Skin epidermis (tissue), 12 donors: Measurements from ENCODE around the gene SNAP29.
"Not testable (repeated sequence)": the region's sequence is repeated elsewhere in the genome, so short reads cannot be mapped to it uniquely, and the experiment has no call there.

Experiments
- H3K27ac ChIP-seq, 21 experiments: fragments of 200-600 bp; sonication (generic) in 11 of 21; one replicate each; pipeline ENCODE4 v1.5.0; 2020; ENCODE audit warnings: mild to moderate bottlenecking in 3 of 21, inconsistent platforms in 2 of 21, moderate library complexity in 2 of 21
- H3K4me3 ChIP-seq, 7 experiments: fragments of 200-600 bp; sonication (generic) in 2 of 7; one replicate each; pipeline ENCODE4 v1.5.0; 2020; ENCODE audit warnings: inconsistent platforms in 2 of 7, mild to moderate bottlenecking in 2 of 7, moderate library complexity in 1 of 7

Gene SNAP29

DNA sequence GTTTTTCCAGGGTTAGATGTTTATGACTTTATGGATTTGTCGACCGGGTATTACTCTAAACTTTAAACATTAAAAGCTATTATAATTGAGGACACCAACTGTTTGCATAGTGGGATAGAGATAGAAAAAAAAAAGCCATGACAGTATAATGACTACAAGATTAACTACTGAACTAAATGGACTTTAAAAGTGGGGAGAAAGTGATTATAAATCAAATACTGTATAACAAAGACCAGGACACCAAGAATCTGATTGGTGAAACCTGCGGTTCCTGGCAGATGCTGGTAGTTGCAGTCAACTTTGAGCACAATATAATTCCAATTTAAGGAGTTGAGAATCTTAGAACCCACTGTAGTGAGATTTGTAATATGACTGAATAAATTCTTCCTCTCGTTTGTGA is 60.9 kb downstream of the SNAP29 start:
- H3K27ac ChIP-seq: peak overlapping the region in 9 of 21 experiments; percentile 14 to 98 (median 94)
- peak overlapping the region; percentile 52 to 100 (median 93) for H3K4me3 ChIP-seq

- Histone ChIP-seq H3K27ac (peak overlapping the region in 5 of 21 experiments; percentile 9 to 95 (median 49)), H3K4me3 (peak overlapping the region in 6 of 7 experiments; percentile 52 to 100 (median 95))
These were observed 62.0 kb downstream of the SNAP29 start for GRCh38 chr22:20920881-20921203.

- no peak overlapping the region for H3K4me3 ChIP-seq
- H3K27ac ChIP-seq: no peak overlapping the region
These were observed 63.4 kb downstream of the SNAP29 start for GRCh38 chr22:20922141-20922751.

GRCh38 chr22:20926243-20926642 is 67.4 kb downstream of the SNAP29 start:
- no peak overlapping the region for H3K4me3 ChIP-seq
- no peak overlapping the region for H3K27ac ChIP-seq

- no peak overlapping the region for H3K27ac ChIP-seq
- no peak overlapping the region for H3K4me3 ChIP-seq
These were observed 69.2 kb downstream of the SNAP29 start for GRCh38 chr22:20927940-20928572.

DNA sequence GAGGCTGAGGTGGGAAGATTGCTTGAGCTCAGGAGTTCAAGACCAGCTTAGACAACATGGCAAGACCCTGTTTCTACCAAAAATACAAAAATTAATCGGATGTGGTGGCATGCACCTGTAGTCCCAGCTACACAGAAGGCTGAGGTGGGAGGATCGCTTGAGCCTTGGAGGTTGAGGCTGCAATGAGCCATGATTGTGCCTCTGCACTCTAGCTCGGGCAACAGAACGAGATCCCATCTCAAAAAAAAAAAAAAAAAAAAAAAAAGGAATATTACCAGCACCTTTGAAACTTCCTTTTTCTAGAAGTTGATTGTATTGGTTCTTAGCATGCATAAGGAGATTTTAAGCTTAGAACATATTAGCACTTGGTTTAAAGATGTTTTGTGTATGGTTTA is 69.8 kb downstream of the SNAP29 start:
- no peak overlapping the region for H3K27ac ChIP-seq
- no peak overlapping the region for H3K4me3 ChIP-seq

- Histone ChIP-seq H3K27ac (no peak overlapping the region), H3K4me3 (no peak overlapping the region)
These were observed 71.2 kb downstream of the SNAP29 start for GRCh38 chr22:20930004-20930403.

DNA sequence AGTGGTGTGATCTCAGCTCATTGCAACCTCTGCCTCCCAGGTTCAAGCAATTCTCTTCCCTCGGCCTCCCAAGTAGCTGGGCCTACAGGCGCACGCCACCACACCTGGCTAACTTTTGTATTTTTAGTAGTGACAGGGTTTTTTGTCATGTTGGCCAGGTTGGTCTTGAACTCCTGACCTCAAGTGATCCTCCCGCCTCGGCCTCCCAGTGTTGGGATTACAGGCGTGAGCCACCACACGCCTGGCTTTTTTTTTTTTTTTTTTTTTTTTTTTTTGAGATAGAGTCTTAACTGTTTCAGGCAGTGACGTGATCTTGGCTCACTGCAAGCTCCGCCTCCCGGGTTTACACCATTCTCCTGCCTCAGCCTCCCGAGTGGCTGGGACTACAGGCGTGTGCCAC is 71.6 kb downstream of the SNAP29 start:
- not testable (repeated sequence) for H3K4me3 ChIP-seq, H3K27ac ChIP-seq

DNA sequence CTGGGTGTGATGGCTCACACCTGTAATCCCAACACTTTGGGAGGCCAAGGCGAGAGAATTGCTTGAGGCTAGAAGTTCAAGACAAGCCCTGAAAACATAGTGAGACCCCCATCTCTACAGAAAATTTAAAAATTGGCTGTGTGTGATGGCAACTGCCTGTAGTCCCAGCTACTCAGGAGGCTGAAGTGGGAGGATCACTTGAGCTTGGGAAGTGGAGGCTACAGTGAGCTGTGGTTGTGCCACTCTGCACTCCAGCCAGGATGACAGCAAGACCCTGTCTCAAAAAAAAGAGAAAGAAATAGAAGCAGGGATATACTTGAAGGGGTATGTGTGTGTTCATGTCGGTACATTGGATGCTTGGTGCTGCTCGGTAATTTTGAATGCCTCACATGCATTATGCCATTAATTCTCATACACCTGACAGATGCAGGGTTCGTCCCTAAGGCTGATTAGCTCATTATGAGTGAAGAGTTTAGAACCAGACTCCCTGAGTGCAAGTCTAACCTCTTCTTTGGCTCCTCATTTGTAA is 72.4 kb downstream of the SNAP29 start:
- H3K4me3 ChIP-seq: no peak overlapping the region

GRCh38 chr22:20933910-20934309 is 75.1 kb downstream of the SNAP29 start:
- no peak overlapping the region for H3K4me3 ChIP-seq

More for the DNA sequence above, 72.4 kb downstream of the SNAP29 start:
- H3K27ac ChIP-seq: no peak overlapping the region

GRCh38 chr22:20935049-20935448 is 76.2 kb downstream of the SNAP29 start:
- H3K4me3 ChIP-seq, H3K27ac ChIP-seq: not testable (repeated sequence)

More at GRCh38 chr22:20933910-20934309, 75.1 kb downstream of the SNAP29 start:
- no peak overlapping the region for H3K27ac ChIP-seq

GRCh38 chr22:20935780-20936539 is 77.2 kb downstream of the SNAP29 start:
- not testable (repeated sequence) for H3K4me3 ChIP-seq
- H3K27ac ChIP-seq: peak overlapping the region in 1 of 21 experiments; percentile 30

- H3K4me3 ChIP-seq: no peak overlapping the region
- H3K27ac ChIP-seq: peak overlapping the region in 2 of 21 experiments; percentile 6 to 44
These were observed 78.4 kb downstream of the SNAP29 start for GRCh38 chr22:20937031-20937793.

DNA sequence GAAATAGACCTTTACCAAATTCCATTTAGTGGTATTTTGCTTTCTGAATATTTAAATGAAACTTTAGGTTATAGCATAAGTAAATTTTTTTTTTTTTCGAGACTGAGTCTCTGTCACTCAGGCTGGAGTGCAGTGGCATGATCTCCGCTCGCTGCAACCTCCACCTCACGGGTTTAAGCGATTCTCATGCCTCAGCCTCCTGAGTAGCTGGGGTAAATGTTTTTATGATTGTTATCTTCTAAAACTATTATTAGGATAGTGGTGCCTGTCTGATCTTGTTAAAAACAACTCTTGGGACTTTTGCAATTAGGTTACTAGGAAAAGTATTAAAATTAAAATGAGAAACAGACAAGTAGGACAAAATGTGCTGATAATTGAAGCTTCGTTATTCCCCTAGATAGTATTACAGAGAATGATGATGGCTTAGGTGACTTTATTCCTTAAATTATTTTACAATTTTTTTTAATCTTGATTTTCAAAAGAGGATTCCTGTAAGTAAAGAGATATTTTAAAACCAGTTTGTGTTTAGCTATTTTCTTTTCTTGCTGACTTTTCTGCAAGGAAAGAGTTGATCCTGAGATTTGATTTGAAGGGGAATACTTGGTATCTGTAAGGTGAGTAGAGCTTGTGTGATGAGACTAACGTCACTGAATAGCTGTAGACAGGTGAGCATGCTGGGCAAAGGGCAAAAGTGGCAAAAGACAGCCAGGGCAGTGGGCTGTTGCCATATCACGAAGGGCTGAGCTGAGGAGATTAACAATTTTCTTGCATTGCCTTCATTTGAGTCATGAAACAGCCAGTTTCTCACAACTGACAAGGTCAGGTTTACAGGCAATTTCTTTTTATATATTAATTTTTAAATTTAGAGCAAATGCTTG is 79.2 kb downstream of the SNAP29 start:
- peak overlapping the region in 2 of 21 experiments; percentile 1 to 6 for H3K27ac ChIP-seq
- no peak overlapping the region for H3K4me3 ChIP-seq

GRCh38 chr22:20939457-20940185 is 80.8 kb downstream of the SNAP29 start:
- peak overlapping the region in 1 of 21 experiments; percentile 33 for H3K27ac ChIP-seq
- not testable (repeated sequence) for H3K4me3 ChIP-seq

GRCh38 chr22:20940186-20940651 is 81.4 kb downstream of the SNAP29 start:
- peak overlapping the region in 2 of 21 experiments; percentile 13 to 33 for H3K27ac ChIP-seq

More at GRCh38 chr22:20940186-20940651, 81.4 kb downstream of the SNAP29 start:
- no peak overlapping the region for H3K4me3 ChIP-seq
